ENCODE results near the gene CCDC172. TPM values are rescaled to one million over a fixed set of nuclear protein-coding genes. Genes with fewer than 3 reads are reported as not detected.

The CCDC172 gene
- total and polyA plus RNA-seq, 4 donors: not detected

- 87 to 92% methylated on average over 1 of the region's 1 CpG for WGBS, 2 donors
- no peak for ATAC-seq (ENCODE audit: insufficient read depth, low FRiP score)
- DNase-seq: no peak
Observed at GRCh38 chr10:116329153-116329552, 4.9 kb downstream of the CCDC172 start.

GRCh38 chr10:116331815-116332214, 7.6 kb downstream of the CCDC172 start:
- no peak overlapping the region for H3K27ac ChIP-seq (ENCODE audit: low read depth in 1 of 2, low read length in 1 of 2)
- no peak for ATAC-seq (ENCODE audit: insufficient read depth, low FRiP score)
- H3K36me3 ChIP-seq (ENCODE audit: control insufficient read depth in 4 of 4, insufficient read depth in 4 of 4, low read length in 4 of 4): no peaks in the 10 kb centered on the region
- TF ChIP-seq CTCF (IDR thresholded peaks at IDR 0.05; ENCODE audit: control extremely low read depth, extremely low read depth): no peak
- no peaks in the 10 kb centered on the region for H3K27me3 ChIP-seq (ENCODE audit: control insufficient read depth in 3 of 3, insufficient read depth in 3 of 3, low read length in 2 of 3)
- H3K4me1 ChIP-seq (ENCODE audit: control insufficient read depth in 5 of 5, insufficient read depth in 5 of 5, low read length in 5 of 5): no peaks in the 10 kb centered on the region
- no peak for DNase-seq
- no peaks in the 10 kb centered on the region for H3K9me3 ChIP-seq (ENCODE audit: control insufficient read depth in 4 of 4, insufficient read depth in 3 of 4, low read length in 3 of 4)
- H3K9ac ChIP-seq (ENCODE audit: insufficient read depth in 1 of 2, low read length in 2 of 2): no peak overlapping the region
- 58 to 75% methylated on average over 2 of the region's 2 CpGs for WGBS, 2 donors
- H3K4me3 ChIP-seq: no peak overlapping the region

More at GRCh38 chr10:116329153-116329552, 4.9 kb downstream of the CCDC172 start:
- Histone ChIP-seq H3K9ac (ENCODE audit: insufficient read depth in 1 of 2, low read length in 2 of 2) (no peak overlapping the region), H3K9me3 (ENCODE audit: control insufficient read depth in 4 of 4, insufficient read depth in 3 of 4, low read length in 3 of 4) (no peaks in the 10 kb centered on the region), H3K27ac (ENCODE audit: low read depth in 1 of 2, low read length in 1 of 2) (no peak overlapping the region), H3K36me3 (ENCODE audit: control insufficient read depth in 4 of 4, insufficient read depth in 4 of 4, low read length in 4 of 4) (no peaks in the 10 kb centered on the region), H3K4me3 (no peak overlapping the region), H3K4me1 (ENCODE audit: control insufficient read depth in 5 of 5, insufficient read depth in 5 of 5, low read length in 5 of 5) (no peaks in the 10 kb centered on the region), H3K27me3 (ENCODE audit: control insufficient read depth in 3 of 3, insufficient read depth in 3 of 3, low read length in 2 of 3) (peaks cover 0 to 3% (median 0%) of the 10 kb centered on the region in 3 donors)
- no peak for TF ChIP-seq CTCF (IDR thresholded peaks at IDR 0.05; ENCODE audit: control extremely low read depth, extremely low read depth)

DNA sequence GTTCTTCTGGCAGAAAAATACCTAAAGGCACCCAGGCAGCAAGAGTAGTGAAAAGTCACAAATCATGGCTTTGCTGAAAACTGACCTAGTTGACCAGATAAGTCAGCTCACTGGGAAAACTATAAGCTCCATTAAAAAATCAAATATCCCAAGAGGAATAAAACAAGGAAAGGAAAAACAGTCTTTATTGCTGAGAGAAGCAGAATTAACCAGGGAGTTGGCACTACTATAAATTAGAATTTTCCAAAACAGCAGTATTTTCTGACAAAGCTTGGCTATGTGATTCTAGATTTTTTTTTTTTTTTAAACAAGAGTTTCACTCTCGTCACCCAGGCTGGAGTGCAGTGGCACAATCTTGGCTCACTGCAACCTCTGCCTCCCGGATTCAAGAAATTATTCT, 12.6 kb downstream of the CCDC172 start:
- WGBS, 2 donors: 86 to 92% methylated on average over 2 of the region's 2 CpGs
- H3K9me3 ChIP-seq (ENCODE audit: control insufficient read depth in 4 of 4, insufficient read depth in 3 of 4, low read length in 3 of 4): no peaks in the 10 kb centered on the region
- H3K36me3 ChIP-seq (ENCODE audit: control insufficient read depth in 4 of 4, insufficient read depth in 4 of 4, low read length in 4 of 4): no peaks in the 10 kb centered on the region
- no peaks in the 10 kb centered on the region for H3K4me1 ChIP-seq (ENCODE audit: control insufficient read depth in 5 of 5, insufficient read depth in 5 of 5, low read length in 5 of 5)
- no peak for TF ChIP-seq CTCF (IDR thresholded peaks at IDR 0.05; ENCODE audit: control extremely low read depth, extremely low read depth)
- H3K4me3 ChIP-seq: no peak overlapping the region
- H3K9ac ChIP-seq (ENCODE audit: insufficient read depth in 1 of 2, low read length in 2 of 2): no peak overlapping the region
- no peak overlapping the region for H3K27ac ChIP-seq (ENCODE audit: low read depth in 1 of 2, low read length in 1 of 2)
- no peak for DNase-seq
- H3K27me3 ChIP-seq (ENCODE audit: control insufficient read depth in 3 of 3, insufficient read depth in 3 of 3, low read length in 2 of 3): no peaks in the 10 kb centered on the region
- no peak for ATAC-seq (ENCODE audit: insufficient read depth, low FRiP score)

DNA sequence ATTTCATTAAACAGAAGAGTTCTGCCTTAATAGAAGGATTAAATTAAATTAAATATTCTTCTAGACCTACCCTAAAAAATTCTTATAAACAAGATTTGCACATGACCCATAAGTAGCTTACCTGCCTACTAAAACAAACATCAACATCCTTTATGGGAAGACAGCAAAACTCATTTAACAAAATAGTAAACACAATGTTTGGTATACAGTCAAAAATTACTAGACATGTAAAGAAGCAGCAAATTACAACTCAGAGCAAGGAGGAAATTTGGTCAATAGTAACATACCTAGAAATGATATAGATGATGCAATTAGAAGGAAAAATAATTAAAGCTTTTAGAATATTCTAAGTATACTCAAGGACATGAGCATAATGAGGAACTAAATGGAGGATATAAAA, 27.9 kb downstream of the CCDC172 start:
- H3K9me3 ChIP-seq (ENCODE audit: control insufficient read depth in 4 of 4, insufficient read depth in 3 of 4, low read length in 3 of 4): peaks cover 0 to 2% (median 0%) of the 10 kb centered on the region in 4 donors
- no peak overlapping the region for H3K4me3 ChIP-seq
- DNase-seq (no peak), ATAC-seq (ENCODE audit: insufficient read depth, low FRiP score) (no peak)
- no peak for TF ChIP-seq CTCF (IDR thresholded peaks at IDR 0.05; ENCODE audit: control extremely low read depth, extremely low read depth)
- no peaks in the 10 kb centered on the region for H3K4me1 ChIP-seq (ENCODE audit: control insufficient read depth in 5 of 5, insufficient read depth in 5 of 5, low read length in 5 of 5)
- no peak overlapping the region for H3K27ac ChIP-seq (ENCODE audit: low read depth in 1 of 2, low read length in 1 of 2)
- H3K36me3 ChIP-seq (ENCODE audit: control insufficient read depth in 4 of 4, insufficient read depth in 4 of 4, low read length in 4 of 4): no peaks in the 10 kb centered on the region
- no peak overlapping the region for H3K9ac ChIP-seq (ENCODE audit: insufficient read depth in 1 of 2, low read length in 2 of 2)
- H3K27me3 ChIP-seq (ENCODE audit: control insufficient read depth in 3 of 3, insufficient read depth in 3 of 3, low read length in 2 of 3): no peaks in the 10 kb centered on the region

Measured in lung (tissue), 12 donors.